CD4-positive, alpha-beta T cell treated with Interleukin-1 beta for 1 hour (primary cell): ENCODE results near the gene LRFN2.

Source experiments
- DNase-seq, 2 donors: peaks; one replicate each; pipeline ENCODE4 v3.0.0-alpha.2; 2020 to 2022

The LRFN2 gene

GRCh38 chr6:40466986-40467539 is 120.1 kb downstream of the LRFN2 start:
- DNase-seq = no peak

- DNase-seq = no peak
These were observed 125.5 kb downstream of the LRFN2 start for GRCh38 chr6:40461643-40462042.

- DNase-seq = no peak
These were observed 126.8 kb downstream of the LRFN2 start for GRCh38 chr6:40460380-40460779.

GRCh38 chr6:40457261-40457660 is 129.9 kb downstream of the LRFN2 start:
- no peak for DNase-seq

- no peak for DNase-seq
These were observed 130.7 kb downstream of the LRFN2 start for GRCh38 chr6:40456390-40457013.

GRCh38 chr6:40455686-40456389 is 131.3 kb downstream of the LRFN2 start:
- DNase-seq = no peak

- no peak for DNase-seq
These were observed 136.7 kb downstream of the LRFN2 start for GRCh38 chr6:40450483-40450882.

GRCh38 chr6:40444811-40445210 is 142.4 kb downstream of the LRFN2 start:
- no peak for DNase-seq

- DNase-seq = no peak
These were observed 142.9 kb downstream of the LRFN2 start for GRCh38 chr6:40444312-40444711.

- DNase-seq = no peak
These were observed 143.3 kb downstream of the LRFN2 start for GRCh38 chr6:40443842-40444241.

GRCh38 chr6:40442591-40442990 is 144.6 kb downstream of the LRFN2 start:
- DNase-seq = no peak

GRCh38 chr6:40441150-40441549 is 146.0 kb downstream of the LRFN2 start:
- DNase-seq = no peak

- no peak for DNase-seq
These were observed 147.1 kb downstream of the LRFN2 start for GRCh38 chr6:40440053-40440452.

- no peak for DNase-seq
These were observed 148.0 kb downstream of the LRFN2 start for GRCh38 chr6:40439026-40439800.

GRCh38 chr6:40438246-40438887 is 148.8 kb downstream of the LRFN2 start:
- DNase-seq = no peak

- DNase-seq = no peak
These were observed 149.5 kb downstream of the LRFN2 start for GRCh38 chr6:40437631-40438030.

- DNase-seq = peak in 1 of 2 donors; percentile 32
These were observed 150.2 kb downstream of the LRFN2 start for GRCh38 chr6:40436685-40437604.

GRCh38 chr6:40432982-40433381 is 154.2 kb downstream of the LRFN2 start:
- DNase-seq = no peak

GRCh38 chr6:40431706-40432105 is 155.5 kb downstream of the LRFN2 start:
- no peak for DNase-seq

GRCh38 chr6:40427196-40427595 is 160.0 kb downstream of the LRFN2 start:
- no peak for DNase-seq

GRCh38 chr6:40426346-40427066 is 160.7 kb downstream of the LRFN2 start:
- DNase-seq = no peak
